Activated CD4-positive, alpha-beta T cell treated with anti-CD3 and anti-CD28 coated beads, Interleukin-2, amount 10 ng/mL, durations not matched to agents 7 days and 5 days (primary cell): ENCODE data around the gene ERMARD. TPM values are rescaled to one million over a fixed set of nuclear protein-coding genes. Genes with fewer than 3 reads are reported as not detected.

Experiments used
- CTCF ChIA-PET: fragments of 350-600 bp; sonication (Branson Sonifier 250); formaldehyde crosslinking; loops from one replicate; lab custom pipeline; 2021; ENCODE audit warnings: antibody characterized with exemption; lab: Charles Lee
- POLR2A ChIA-PET: fragments of 350-600 bp; sonication (Branson Sonifier 250); formaldehyde crosslinking; loops from one replicate; lab custom pipeline; 2021; ENCODE audit warnings: antibody characterized with exemption; lab: Charles Lee
- DNase-seq: peaks from one replicate; pipeline ENCODE4 v3.0.0-alpha.2; 2020
- H3K27ac Mint-ChIP-seq: one replicate; pipeline ENCODE4 v1.8.0; 2021; ENCODE audit warnings: mild to moderate bottlenecking, moderate library complexity, mixed read lengths
- H3K27me3 Mint-ChIP-seq: one replicate; pipeline ENCODE4 v1.8.0; 2021; ENCODE audit warnings: mixed read lengths
- H3K36me3 Mint-ChIP-seq: one replicate; pipeline ENCODE4 v1.8.0; 2021; ENCODE audit warnings: low read depth, mixed read lengths
- H3K4me1 Mint-ChIP-seq: one replicate; pipeline ENCODE4 v1.8.0; 2021; ENCODE audit warnings: mixed read lengths
- H3K4me3 Mint-ChIP-seq: one replicate; pipeline ENCODE4 v1.8.0; 2021; ENCODE audit warnings: mild to moderate bottlenecking, moderate library complexity, mixed read lengths
- H3K9me3 Mint-ChIP-seq: one replicate; pipeline ENCODE4 v1.8.0; 2021; ENCODE audit warnings: mixed read lengths
- total RNA-seq, 2 experiments: library from RNA; stranded (reverse); gene quantifications; one replicate each; pipeline ENCODE4 v1.2.3, GENCODE V29; 2021

The ERMARD gene
- total RNA-seq, 2 experiments from 2014 or later, result 28.1 to 35.6 TPM

GRCh38 chr6:169809386-169809785 is 58.0 kb downstream of the ERMARD start:
- DNase-seq, result no peak
- Mint-ChIP-seq H3K27ac (no peak overlapping the region), H3K36me3 (no peaks in the 10 kb centered on the region), H3K9me3 (peaks cover 10% of the 10 kb centered on the region), H3K4me1 (peaks cover 33% of the 10 kb centered on the region), H3K4me3 (no peak overlapping the region), H3K27me3 (peaks cover 34% of the 10 kb centered on the region)
- ChIA-PET CTCF (interaction anchor here (1.0 kb wide), 1 partner anchor 15 kb away, joined by 4 read pairs; no protein-coding TSS in a partner anchor), POLR2A (no interaction called here)

- ChIA-PET POLR2A (no interaction called here), CTCF (interaction anchor here (1.0 to 2.1 kb wide), 2 partner anchors 7 to 16 kb away, joined by 4 to 5 read pairs; no protein-coding TSS in a partner anchor)
- Mint-ChIP-seq H3K27ac (no peak overlapping the region), H3K4me3 (no peak overlapping the region), H3K9me3 (peaks cover 13% of the 10 kb centered on the region), H3K27me3 (peaks cover 29% of the 10 kb centered on the region), H3K36me3 (no peaks in the 10 kb centered on the region), H3K4me1 (peaks cover 24% of the 10 kb centered on the region)
- DNase-seq, result no peak
Measured at GRCh38 chr6:169810066-169810989, 58.9 kb downstream of the ERMARD start.

GRCh38 chr6:169811072-169811471 is 59.6 kb downstream of the ERMARD start:
- no peak for DNase-seq
- no peak overlapping the region for H3K4me3 Mint-ChIP-seq
- ChIA-PET POLR2A (no interaction called here), CTCF (interaction anchor here (2.1 kb wide), 1 partner anchor 8 kb away, joined by 5 read pairs; no protein-coding TSS in a partner anchor)
- peaks cover 28% of the 10 kb centered on the region for H3K27me3 Mint-ChIP-seq
- H3K4me1 Mint-ChIP-seq, result peaks cover 16% of the 10 kb centered on the region
- H3K9me3 Mint-ChIP-seq, result peaks cover 15% of the 10 kb centered on the region
- no peaks in the 10 kb centered on the region for H3K36me3 Mint-ChIP-seq
- H3K27ac Mint-ChIP-seq, result no peak overlapping the region

GRCh38 chr6:169811521-169812256 is 60.3 kb downstream of the ERMARD start:
- no peak for DNase-seq
- Mint-ChIP-seq H3K27ac (no peak overlapping the region), H3K4me1 (peaks cover 10% of the 10 kb centered on the region), H3K36me3 (no peaks in the 10 kb centered on the region), H3K9me3 (peaks cover 16% of the 10 kb centered on the region), H3K4me3 (no peak overlapping the region), H3K27me3 (peaks cover 30% of the 10 kb centered on the region)
- CTCF ChIA-PET, result interaction anchor here (2.1 kb wide), 1 partner anchor 8 kb away, joined by 5 read pairs; no protein-coding TSS in a partner anchor
- POLR2A ChIA-PET, result no interaction called here

- Mint-ChIP-seq H3K27ac (no peak overlapping the region), H3K9me3 (peaks cover 13% of the 10 kb centered on the region), H3K36me3 (no peaks in the 10 kb centered on the region), H3K27me3 (peaks cover 34% of the 10 kb centered on the region), H3K4me3 (no peak overlapping the region), H3K4me1 (peaks cover 7% of the 10 kb centered on the region)
- ChIA-PET POLR2A (no interaction called here), CTCF (interaction anchor here (2.1 kb wide), 1 partner anchor 9 kb away, joined by 5 read pairs; no protein-coding TSS in a partner anchor)
- DNase-seq, result no peak
Measured at GRCh38 chr6:169812257-169812644, 60.8 kb downstream of the ERMARD start.

- peaks cover 10% of the 10 kb centered on the region for H3K9me3 Mint-ChIP-seq
- CTCF ChIA-PET, result interaction anchor here (1.2 kb wide), 1 partner anchor 8 kb away, joined by 3 read pairs; no protein-coding TSS in a partner anchor
- no peak overlapping the region for H3K27ac Mint-ChIP-seq
- H3K4me3 Mint-ChIP-seq, result no peak overlapping the region
- H3K27me3 Mint-ChIP-seq, result peaks cover 50% of the 10 kb centered on the region
- no peaks in the 10 kb centered on the region for H3K4me1 Mint-ChIP-seq
- POLR2A ChIA-PET, result no interaction called here
- H3K36me3 Mint-ChIP-seq, result no peaks in the 10 kb centered on the region
- no peak for DNase-seq
Measured at GRCh38 chr6:169813969-169814368, 62.5 kb downstream of the ERMARD start.

- no peak for DNase-seq
- Mint-ChIP-seq H3K27ac (no peak overlapping the region), H3K4me1 (no peaks in the 10 kb centered on the region), H3K27me3 (peaks cover 58% of the 10 kb centered on the region), H3K36me3 (no peaks in the 10 kb centered on the region), H3K4me3 (no peak overlapping the region), H3K9me3 (peaks cover 10% of the 10 kb centered on the region)
- ChIA-PET CTCF (no interaction called here), POLR2A (no interaction called here)
Measured at GRCh38 chr6:169816054-169816453, 64.6 kb downstream of the ERMARD start.

- no peak overlapping the region for H3K27ac Mint-ChIP-seq
- peaks cover 65% of the 10 kb centered on the region for H3K27me3 Mint-ChIP-seq
- ChIA-PET POLR2A (no interaction called here), CTCF (no interaction called here)
- no peaks in the 10 kb centered on the region for H3K4me1 Mint-ChIP-seq
- H3K4me3 Mint-ChIP-seq, result no peak overlapping the region
- H3K36me3 Mint-ChIP-seq, result no peaks in the 10 kb centered on the region
- no peak for DNase-seq
- H3K9me3 Mint-ChIP-seq, result peaks cover 10% of the 10 kb centered on the region
Measured at GRCh38 chr6:169816975-169817374, 65.6 kb downstream of the ERMARD start.

- CTCF ChIA-PET, result no interaction called here
Measured at GRCh38 chr6:169820358-169820757, 68.9 kb downstream of the ERMARD start.

GRCh38 chr6:169824021-169824420 is 72.6 kb downstream of the ERMARD start:
- H3K27ac Mint-ChIP-seq, result no peak overlapping the region
- no peaks in the 10 kb centered on the region for H3K36me3 Mint-ChIP-seq
- ChIA-PET CTCF (interaction anchor here (0.6 to 1.4 kb wide), 2 partner anchors 19 to 22 kb away, joined by 3 to 4 read pairs; no protein-coding TSS in a partner anchor), POLR2A (no interaction called here)
- no peak for DNase-seq
- no peak overlapping the region for H3K4me3 Mint-ChIP-seq
- H3K4me1 Mint-ChIP-seq, result no peaks in the 10 kb centered on the region
- peaks cover 29% of the 10 kb centered on the region for H3K27me3 Mint-ChIP-seq
- no peaks in the 10 kb centered on the region for H3K9me3 Mint-ChIP-seq

More at GRCh38 chr6:169820358-169820757, 68.9 kb downstream of the ERMARD start:
- no peak overlapping the region for H3K4me3 Mint-ChIP-seq
- no peak overlapping the region for H3K27ac Mint-ChIP-seq
- no peaks in the 10 kb centered on the region for H3K4me1 Mint-ChIP-seq
- H3K27me3 Mint-ChIP-seq, result peaks cover 62% of the 10 kb centered on the region
- POLR2A ChIA-PET, result no interaction called here
- H3K9me3 Mint-ChIP-seq, result peaks cover 7% of the 10 kb centered on the region
- DNase-seq, result no peak
- no peaks in the 10 kb centered on the region for H3K36me3 Mint-ChIP-seq

GRCh38 chr6:169824848-169825557 is 73.6 kb downstream of the ERMARD start:
- no peak overlapping the region for H3K27ac Mint-ChIP-seq
- no peak overlapping the region for H3K4me3 Mint-ChIP-seq
- peak; percentile 3 for DNase-seq
- H3K36me3 Mint-ChIP-seq, result no peaks in the 10 kb centered on the region
- H3K9me3 Mint-ChIP-seq, result no peaks in the 10 kb centered on the region
- no peaks in the 10 kb centered on the region for H3K4me1 Mint-ChIP-seq
- ChIA-PET CTCF (interaction anchor here (1.4 kb wide), 1 partner anchor 20 kb away, joined by 3 read pairs; no protein-coding TSS in a partner anchor), POLR2A (no interaction called here)
- peaks cover 24% of the 10 kb centered on the region for H3K27me3 Mint-ChIP-seq

- ChIA-PET POLR2A (no interaction called here), CTCF (no interaction called here)
- H3K9me3 Mint-ChIP-seq, result no peaks in the 10 kb centered on the region
- no peaks in the 10 kb centered on the region for H3K36me3 Mint-ChIP-seq
- H3K27ac Mint-ChIP-seq, result no peak overlapping the region
- no peak overlapping the region for H3K4me3 Mint-ChIP-seq
- no peak for DNase-seq
- H3K27me3 Mint-ChIP-seq, result peaks cover 20% of the 10 kb centered on the region
- H3K4me1 Mint-ChIP-seq, result no peaks in the 10 kb centered on the region
Measured at GRCh38 chr6:169825558-169826225, 74.3 kb downstream of the ERMARD start.
